Tibial nerve (tissue), 4 donors: ENCODE data around the gene ENTR1.

ENCODE experiments used
- EP300 ChIP-seq, 2 donors: sonication (generic); formaldehyde crosslinking; IDR thresholded peaks; one replicate each; pipeline ENCODE4 v1.6.1; 2017; ENCODE audit warnings: antibody characterized with exemption in 2 of 2, mild to moderate bottlenecking in 1 of 2
- TF ChIP-seq, protein P1 (sequence below), 5 experiments: fragments of 200-600 bp in 3 of 5; fragments of 450-650 bp in 2 of 5; sonication (generic) in 3 of 5; IDR thresholded peaks; one replicate each; pipeline ENCODE4 v1.5.1; 2016 to 2019; ENCODE audit warnings: antibody characterized with exemption in 5 of 5, mild to moderate bottlenecking in 3 of 5, moderate library complexity in 2 of 5

DNA sequence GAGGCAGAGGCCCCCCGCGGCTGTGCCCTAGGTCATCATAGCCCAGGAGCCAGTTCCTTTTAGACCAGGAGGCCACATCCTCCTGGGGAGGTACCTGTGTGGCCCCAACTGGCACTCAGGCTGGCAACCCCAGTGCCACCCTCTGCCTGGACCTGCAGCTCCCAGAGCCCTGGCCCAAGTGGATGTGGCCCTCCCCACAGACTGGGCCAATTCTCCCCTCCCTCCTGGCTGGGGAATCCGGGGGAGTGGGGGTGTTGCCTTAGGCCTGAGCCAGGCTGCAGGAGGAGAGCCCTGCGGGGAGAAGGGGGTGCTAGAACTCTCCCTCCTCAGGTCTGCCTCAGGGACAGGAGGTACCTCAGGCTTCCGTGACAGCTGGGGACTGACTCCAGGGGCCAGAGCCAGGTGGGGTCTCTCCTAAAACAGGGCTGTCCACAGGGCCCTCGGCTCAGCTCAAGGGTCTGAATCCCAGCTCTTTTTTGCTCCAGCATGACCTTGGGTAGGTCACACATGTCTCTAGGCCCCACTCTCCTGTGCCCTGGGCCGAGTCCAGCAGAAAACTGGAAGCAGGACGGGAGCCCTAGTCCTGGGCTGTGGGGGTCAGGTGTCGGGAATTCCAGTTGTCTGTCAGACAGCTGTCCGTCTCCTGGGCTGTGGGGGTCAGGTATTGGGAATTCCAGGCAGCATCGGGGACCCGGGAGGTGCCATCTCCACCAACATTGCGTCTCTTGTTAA lies 56.5 kb downstream of the ENTR1 start:
- TF ChIP-seq, protein P1, sequence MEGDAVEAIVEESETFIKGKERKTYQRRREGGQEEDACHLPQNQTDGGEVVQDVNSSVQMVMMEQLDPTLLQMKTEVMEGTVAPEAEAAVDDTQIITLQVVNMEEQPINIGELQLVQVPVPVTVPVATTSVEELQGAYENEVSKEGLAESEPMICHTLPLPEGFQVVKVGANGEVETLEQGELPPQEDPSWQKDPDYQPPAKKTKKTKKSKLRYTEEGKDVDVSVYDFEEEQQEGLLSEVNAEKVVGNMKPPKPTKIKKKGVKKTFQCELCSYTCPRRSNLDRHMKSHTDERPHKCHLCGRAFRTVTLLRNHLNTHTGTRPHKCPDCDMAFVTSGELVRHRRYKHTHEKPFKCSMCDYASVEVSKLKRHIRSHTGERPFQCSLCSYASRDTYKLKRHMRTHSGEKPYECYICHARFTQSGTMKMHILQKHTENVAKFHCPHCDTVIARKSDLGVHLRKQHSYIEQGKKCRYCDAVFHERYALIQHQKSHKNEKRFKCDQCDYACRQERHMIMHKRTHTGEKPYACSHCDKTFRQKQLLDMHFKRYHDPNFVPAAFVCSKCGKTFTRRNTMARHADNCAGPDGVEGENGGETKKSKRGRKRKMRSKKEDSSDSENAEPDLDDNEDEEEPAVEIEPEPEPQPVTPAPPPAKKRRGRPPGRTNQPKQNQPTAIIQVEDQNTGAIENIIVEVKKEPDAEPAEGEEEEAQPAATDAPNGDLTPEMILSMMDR (IDR thresholded peaks at IDR 0.05) = no peak
- no peak for TF ChIP-seq EP300 (IDR thresholded peaks at IDR 0.05)
